Keratinocyte (primary cell): ENCODE measurements around the gene WDR91. TPM values are rescaled to one million over a fixed set of nuclear protein-coding genes. Genes with fewer than 3 reads are reported as not detected.

Experiments
- DNase-seq: peaks from one replicate; pipeline ENCODE4 v3.0.0-alpha.2; 2011; ENCODE audit warnings: low read depth, missing footprints, low spot score
- FAIRE-seq: peaks from 2 replicates; lab custom pipeline; 2011; peaks lifted over from hg19 to GRCh38; lab: Jason Lieb, UNC
- H2AFZ ChIP-seq: 2 replicates; pipeline ENCODE4 v1.6.0; 2012; ENCODE audit warnings: low read length, control low read depth, inconsistent platforms; ENCODE audit not compliant: control insufficient read depth
- H3K27ac ChIP-seq: 2 replicates; pipeline ENCODE4 v1.5.1; 2011; ENCODE audit warnings: low read length; ENCODE audit not compliant: control insufficient read depth, insufficient read depth
- H3K27me3 ChIP-seq: 3 replicates; pipeline ENCODE4 v1.6.0; 2011; ENCODE audit warnings: low read length; ENCODE audit not compliant: control insufficient read depth, insufficient read depth; ENCODE audit errors: extremely low read depth
- H3K36me3 ChIP-seq, 2 experiments: 2 replicates in 1 of 2; 3 replicates in 1 of 2; pipeline ENCODE4 v1.5.1; 2011; ENCODE audit warnings: low read length in 2 of 2, mild to moderate bottlenecking in 1 of 2; ENCODE audit not compliant: control insufficient read depth in 2 of 2, insufficient read depth in 2 of 2; ENCODE audit errors: extremely low read depth in 1 of 2
- H3K4me1 ChIP-seq: 3 replicates; pipeline ENCODE4 v1.5.1; 2011; ENCODE audit warnings: low read length; ENCODE audit not compliant: control insufficient read depth, insufficient read depth; ENCODE audit errors: extremely low read depth
- H3K4me2 ChIP-seq: 3 replicates; pipeline ENCODE4 v1.6.0; 2011; ENCODE audit warnings: low read depth, low read length; ENCODE audit not compliant: control insufficient read depth, insufficient read depth; ENCODE audit errors: extremely low read depth
- H3K4me3 ChIP-seq, 3 experiments: fragments of 200-600 bp in 1 of 3; sonication (generic) in 1 of 3; 2 replicates in 2 of 3; 3 replicates in 1 of 3; pipeline ENCODE4 v1.5.1; 2011 to 2016; ENCODE audit warnings: low read length in 3 of 3, mild to moderate bottlenecking in 3 of 3, control low read depth in 2 of 3, inconsistent platforms in 1 of 3, low read depth in 1 of 3, mixed read lengths in 1 of 3, mixed run types in 1 of 3, moderate library complexity in 1 of 3; ENCODE audit not compliant: control insufficient read depth in 2 of 3, insufficient read depth in 2 of 3; ENCODE audit errors: extremely low read depth in 1 of 3
- H3K79me2 ChIP-seq: 2 replicates; pipeline ENCODE4 v1.6.0; 2012; ENCODE audit warnings: low read length; ENCODE audit not compliant: control insufficient read depth, insufficient read depth
- H3K9ac ChIP-seq: 3 replicates; pipeline ENCODE4 v1.6.0; 2011; ENCODE audit warnings: low read length; ENCODE audit not compliant: control insufficient read depth, insufficient read depth; ENCODE audit errors: extremely low read depth
- H3K9me1 ChIP-seq: 3 replicates; pipeline ENCODE4 v1.6.0; 2011; ENCODE audit warnings: low read length; ENCODE audit not compliant: control insufficient read depth, insufficient read depth; ENCODE audit errors: extremely low read depth
- H3K9me3 ChIP-seq: 2 replicates; pipeline ENCODE4 v1.5.1; 2012; ENCODE audit warnings: low read depth, low read length; ENCODE audit not compliant: control insufficient read depth
- H4K20me1 ChIP-seq: 3 replicates; pipeline ENCODE4 v1.6.0; 2011; ENCODE audit warnings: low read length; ENCODE audit not compliant: control insufficient read depth, insufficient read depth; ENCODE audit errors: extremely low read depth
- EZH2 ChIP-seq: IDR thresholded peaks from one replicate; pipeline ENCODE4 v1.6.1; 2012; ENCODE audit warnings: inconsistent platforms, mild to moderate bottlenecking, low read length, moderate library complexity
- dilution Hi-C: fragments of 300-500 bp; cut with MboI; formaldehyde crosslinking; loops from one replicate; pipeline ENCODE4 v1.7.0; 2020; ENCODE audit warnings: low sequenced_read_pairs; ENCODE audit not compliant: extremely low pct_ligation_motif_present
- polyA plus RNA-seq, 5 experiments: library from polyadenylated mRNA; depleted of rRNA in 3 of 5; stranded (reverse) in 3 of 5; stranded (forward) in 1 of 5; unstranded in 1 of 5; fragments of >200 nt; gene quantifications; 1 replicate in 1 of 5; 2 replicates in 3 of 5; 3 replicates in 1 of 5; pipeline versions ENCODE4 v1.2.1 to v1.2.3, GENCODE V29; 2011 to 2012; ENCODE audit warnings: missing spikeins in 2 of 5, low read depth in 1 of 5, low replicate concordance in 1 of 5
- TF ChIP-seq, protein P1 (sequence below), 3 experiments: IDR thresholded peaks in 1 of 3; conservative IDR thresholded peaks in 1 of 3; optimal IDR thresholded peaks in 1 of 3; 2 replicates in 2 of 3; 3 replicates in 1 of 3; pipeline versions ENCODE3 to v1.5.1; 2011; ENCODE audit warnings: low read length in 3 of 3, mild to moderate bottlenecking in 3 of 3, moderate library complexity in 2 of 3, control low read depth in 1 of 3, inconsistent platforms in 1 of 3; ENCODE audit not compliant: insufficient read depth in 2 of 3; ENCODE audit errors: extremely low read depth in 1 of 3

The WDR91 gene
- polyA plus RNA-seq, 1 donor (not counting 4 experiments of a cell fraction or from before 2014, with no cell fraction given): 22.5 TPM

- DNase-seq: no peak
- peaks cover 37% of the 10 kb centered on the region for H3K4me1 ChIP-seq
Measured at GRCh38 chr7:135208102-135208793, 3.1 kb downstream of the WDR91 start.

GRCh38 chr7:135207406-135208101, 3.8 kb downstream of the WDR91 start:
- H3K36me3 ChIP-seq: peaks cover 9 to 18% of the 10 kb centered on the region in 2 experiments

More at GRCh38 chr7:135208102-135208793, 3.1 kb downstream of the WDR91 start:
- H3K9ac ChIP-seq: no peak overlapping the region
- peaks cover 37% of the 10 kb centered on the region for H3K79me2 ChIP-seq
- no peaks in the 10 kb centered on the region for H3K9me3 ChIP-seq
- peaks cover 6 to 11% of the 10 kb centered on the region in 2 experiments for H3K36me3 ChIP-seq
- H3K4me2 ChIP-seq: no peak overlapping the region
- TF ChIP-seq EZH2: no peak
- TF ChIP-seq, protein P1, sequence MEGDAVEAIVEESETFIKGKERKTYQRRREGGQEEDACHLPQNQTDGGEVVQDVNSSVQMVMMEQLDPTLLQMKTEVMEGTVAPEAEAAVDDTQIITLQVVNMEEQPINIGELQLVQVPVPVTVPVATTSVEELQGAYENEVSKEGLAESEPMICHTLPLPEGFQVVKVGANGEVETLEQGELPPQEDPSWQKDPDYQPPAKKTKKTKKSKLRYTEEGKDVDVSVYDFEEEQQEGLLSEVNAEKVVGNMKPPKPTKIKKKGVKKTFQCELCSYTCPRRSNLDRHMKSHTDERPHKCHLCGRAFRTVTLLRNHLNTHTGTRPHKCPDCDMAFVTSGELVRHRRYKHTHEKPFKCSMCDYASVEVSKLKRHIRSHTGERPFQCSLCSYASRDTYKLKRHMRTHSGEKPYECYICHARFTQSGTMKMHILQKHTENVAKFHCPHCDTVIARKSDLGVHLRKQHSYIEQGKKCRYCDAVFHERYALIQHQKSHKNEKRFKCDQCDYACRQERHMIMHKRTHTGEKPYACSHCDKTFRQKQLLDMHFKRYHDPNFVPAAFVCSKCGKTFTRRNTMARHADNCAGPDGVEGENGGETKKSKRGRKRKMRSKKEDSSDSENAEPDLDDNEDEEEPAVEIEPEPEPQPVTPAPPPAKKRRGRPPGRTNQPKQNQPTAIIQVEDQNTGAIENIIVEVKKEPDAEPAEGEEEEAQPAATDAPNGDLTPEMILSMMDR (optimal IDR thresholded peaks at IDR 0.05 in 1 of 3, IDR thresholded peaks at IDR 0.05 in 1 of 3, conservative IDR thresholded peaks at IDR 0.05 in 1 of 3; ENCODE audit: extremely low read depth in 1 of 3, insufficient read depth in 2 of 3, low read length in 3 of 3): no peak
- H3K27me3 ChIP-seq: no peaks in the 10 kb centered on the region
- H4K20me1 ChIP-seq: no peaks in the 10 kb centered on the region
- dilution Hi-C loops: no loop called here
- no peak overlapping the region for H3K4me3 ChIP-seq
- H2AFZ ChIP-seq: no peak overlapping the region
- FAIRE-seq: no peak
- H3K9me1 ChIP-seq: no peaks in the 10 kb centered on the region
- H3K27ac ChIP-seq: no peak overlapping the region

More at GRCh38 chr7:135207406-135208101, 3.8 kb downstream of the WDR91 start:
- Histone ChIP-seq H3K4me2 (no peak overlapping the region), H3K4me3 (no peak overlapping the region), H2AFZ (no peak overlapping the region), H3K27me3 (no peaks in the 10 kb centered on the region), H3K9me1 (no peaks in the 10 kb centered on the region), H3K9me3 (no peaks in the 10 kb centered on the region), H3K79me2 (peaks cover 42% of the 10 kb centered on the region), H4K20me1 (no peaks in the 10 kb centered on the region), H3K9ac (no peak overlapping the region), H3K4me1 (peaks cover 32% of the 10 kb centered on the region), H3K27ac (no peak overlapping the region)
- FAIRE-seq: no peak
- dilution Hi-C loops: no loop called here
- TF ChIP-seq, protein P1 (optimal IDR thresholded peaks at IDR 0.05 in 1 of 3, IDR thresholded peaks at IDR 0.05 in 1 of 3, conservative IDR thresholded peaks at IDR 0.05 in 1 of 3; ENCODE audit: extremely low read depth in 1 of 3, insufficient read depth in 2 of 3, low read length in 3 of 3): no peak
- TF ChIP-seq EZH2: no peak
- DNase-seq: no peak
